ENCODE measurements around the gene SYT11. TPM values are rescaled to one million over a fixed set of nuclear protein-coding genes. Genes with fewer than 3 reads are reported as not detected.

The SYT11 gene
- polyA plus RNA-seq, 1 experiment, result 36.6 TPM

GRCh38 chr1:155861896-155862295 lies 2.5 kb downstream of the SYT11 start:
- CTCF ChIA-PET, result interaction anchor here (0.7 to 1.8 kb wide), 2 partner anchors 10 kb away, joined by 3 to 4 read pairs; no protein-coding TSS in a partner anchor
- TF ChIP-seq CTCF (IDR thresholded peaks at IDR 0.05; ENCODE audit: insufficient read depth, low read depth, low read length), result no peak
- Histone ChIP-seq H3K27me3 (ENCODE audit: control insufficient read depth, insufficient read depth, low read length) (no peaks in the 10 kb centered on the region), H3K36me3 (ENCODE audit: control insufficient read depth, insufficient read depth, low read length) (no peaks in the 10 kb centered on the region), H3K4me3 (ENCODE audit: low read depth, low read length) (no peak overlapping the region)
- DNase-seq (ENCODE audit: low read depth), result no peak
- POLR2A ChIA-PET, result no interaction called here

GRCh38 chr1:155864393-155864792 lies 5.0 kb downstream of the SYT11 start:
- CTCF ChIA-PET, result no interaction called here
- Histone ChIP-seq H3K4me3 (ENCODE audit: low read depth, low read length) (no peak overlapping the region), H3K36me3 (ENCODE audit: control insufficient read depth, insufficient read depth, low read length) (peaks cover 2% of the 10 kb centered on the region), H3K27me3 (ENCODE audit: control insufficient read depth, insufficient read depth, low read length) (no peaks in the 10 kb centered on the region)
- POLR2A ChIA-PET, result no interaction called here
- no peak for TF ChIP-seq CTCF (IDR thresholded peaks at IDR 0.05; ENCODE audit: insufficient read depth, low read depth, low read length)
- DNase-seq (ENCODE audit: low read depth), result no peak

GRCh38 chr1:155867766-155868165 lies 8.4 kb downstream of the SYT11 start:
- POLR2A ChIA-PET, result no interaction called here

GRCh38 chr1:155871390-155871789 lies 12.0 kb downstream of the SYT11 start:
- no peak for DNase-seq (ENCODE audit: low read depth)
- Histone ChIP-seq H3K36me3 (ENCODE audit: control insufficient read depth, insufficient read depth, low read length) (peaks cover 3% of the 10 kb centered on the region), H3K4me3 (ENCODE audit: low read depth, low read length) (no peak overlapping the region), H3K27me3 (ENCODE audit: control insufficient read depth, insufficient read depth, low read length) (no peaks in the 10 kb centered on the region)
- ChIA-PET CTCF (interaction anchor here (3.1 kb wide), 1 partner anchor 12 kb away, joined by 19 read pairs; no protein-coding TSS in a partner anchor), POLR2A (no interaction called here)
- TF ChIP-seq CTCF (IDR thresholded peaks at IDR 0.05; ENCODE audit: insufficient read depth, low read depth, low read length), result no peak

More at GRCh38 chr1:155867766-155868165, 8.4 kb downstream of the SYT11 start:
- no peak overlapping the region for H3K4me3 ChIP-seq (ENCODE audit: low read depth, low read length)
- no peaks in the 10 kb centered on the region for H3K27me3 ChIP-seq (ENCODE audit: control insufficient read depth, insufficient read depth, low read length)
- DNase-seq (ENCODE audit: low read depth), result no peak
- H3K36me3 ChIP-seq (ENCODE audit: control insufficient read depth, insufficient read depth, low read length), result peaks cover 3% of the 10 kb centered on the region
- no peak for TF ChIP-seq CTCF (IDR thresholded peaks at IDR 0.05; ENCODE audit: insufficient read depth, low read depth, low read length)
- CTCF ChIA-PET, result no interaction called here

GRCh38 chr1:155872527-155872926 lies 13.2 kb downstream of the SYT11 start:
- ChIA-PET POLR2A (no interaction called here), CTCF (interaction anchor here (1.0 to 3.1 kb wide), 3 partner anchors 11 to 32 kb away, joined by 3 to 19 read pairs (median 4); no protein-coding TSS in a partner anchor)
- no peak for DNase-seq (ENCODE audit: low read depth)
- no peak for TF ChIP-seq CTCF (IDR thresholded peaks at IDR 0.05; ENCODE audit: insufficient read depth, low read depth, low read length)
- Histone ChIP-seq H3K4me3 (ENCODE audit: low read depth, low read length) (no peak overlapping the region), H3K27me3 (ENCODE audit: control insufficient read depth, insufficient read depth, low read length) (no peaks in the 10 kb centered on the region), H3K36me3 (ENCODE audit: control insufficient read depth, insufficient read depth, low read length) (peaks cover 3% of the 10 kb centered on the region)
